Measurements from ENCODE around the gene STARD8. TPM values are rescaled to one million over a fixed set of nuclear protein-coding genes. Genes with fewer than 3 reads are reported as not detected.

STARD8 gene
- total RNA-seq, 1 experiment from 2014 or later: 0.91 TPM

DNA sequence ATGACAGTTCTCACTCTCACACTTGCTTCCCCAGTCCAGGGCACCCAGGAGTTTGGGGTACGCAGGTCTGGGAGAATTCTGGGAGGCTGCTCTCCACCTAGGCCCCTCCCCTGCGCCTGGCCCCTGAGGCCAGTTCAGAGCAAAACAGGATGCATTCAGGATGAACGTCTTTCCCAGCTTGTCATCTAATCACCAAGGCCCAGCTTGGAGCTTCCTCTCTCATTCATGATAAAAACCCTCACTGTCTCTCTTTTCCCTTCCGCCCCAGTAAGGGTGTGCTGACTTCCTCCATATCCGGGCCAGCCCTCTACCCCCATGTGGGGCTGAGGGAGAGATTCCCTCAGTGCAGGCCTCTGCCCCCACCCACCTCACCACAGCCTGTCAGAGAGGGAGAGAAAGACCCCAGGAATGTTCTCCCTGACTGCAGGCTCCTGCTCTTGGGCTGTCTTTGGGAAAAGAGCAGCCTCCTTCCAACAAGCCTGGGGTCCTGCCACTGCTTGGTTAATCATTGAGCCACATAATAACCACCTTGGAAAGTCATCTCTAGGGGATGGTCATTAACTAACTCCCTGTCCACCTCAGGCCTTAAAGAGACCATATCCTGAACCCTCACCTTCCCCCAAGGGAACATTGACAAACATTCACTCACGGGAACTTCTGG lies 50.1 kb downstream of the STARD8 start:
- no peaks in the 10 kb centered on the region for H3K9me3 ChIP-seq (ENCODE audit: low read length)
- no peaks in the 10 kb centered on the region for H3K27me3 ChIP-seq (ENCODE audit: low read length)
- ATAC-seq (no peak), DNase-seq (no peak)
- BruUV-seq (replicated peaks): no TSS peak
- no peak overlapping the region for H3K9ac ChIP-seq (ENCODE audit: low read length)
- H3K9me2 ChIP-seq (replicated peaks; ENCODE audit: low read length): no peaks in the 10 kb centered on the region
- no peak for TF ChIP-seq EZH2phosphoT487 (IDR thresholded peaks at IDR 0.05; ENCODE audit: borderline replicate concordance, low read length)
- TF ChIP-seq, protein P1, sequence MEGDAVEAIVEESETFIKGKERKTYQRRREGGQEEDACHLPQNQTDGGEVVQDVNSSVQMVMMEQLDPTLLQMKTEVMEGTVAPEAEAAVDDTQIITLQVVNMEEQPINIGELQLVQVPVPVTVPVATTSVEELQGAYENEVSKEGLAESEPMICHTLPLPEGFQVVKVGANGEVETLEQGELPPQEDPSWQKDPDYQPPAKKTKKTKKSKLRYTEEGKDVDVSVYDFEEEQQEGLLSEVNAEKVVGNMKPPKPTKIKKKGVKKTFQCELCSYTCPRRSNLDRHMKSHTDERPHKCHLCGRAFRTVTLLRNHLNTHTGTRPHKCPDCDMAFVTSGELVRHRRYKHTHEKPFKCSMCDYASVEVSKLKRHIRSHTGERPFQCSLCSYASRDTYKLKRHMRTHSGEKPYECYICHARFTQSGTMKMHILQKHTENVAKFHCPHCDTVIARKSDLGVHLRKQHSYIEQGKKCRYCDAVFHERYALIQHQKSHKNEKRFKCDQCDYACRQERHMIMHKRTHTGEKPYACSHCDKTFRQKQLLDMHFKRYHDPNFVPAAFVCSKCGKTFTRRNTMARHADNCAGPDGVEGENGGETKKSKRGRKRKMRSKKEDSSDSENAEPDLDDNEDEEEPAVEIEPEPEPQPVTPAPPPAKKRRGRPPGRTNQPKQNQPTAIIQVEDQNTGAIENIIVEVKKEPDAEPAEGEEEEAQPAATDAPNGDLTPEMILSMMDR (conservative IDR thresholded peaks at IDR 0.05; ENCODE audit: low read depth, low read length): no peak
- no peak for TF ChIP-seq EZH2 (IDR thresholded peaks at IDR 0.05; ENCODE audit: low read length, unreplicated experiment)
- no peaks in the 10 kb centered on the region for H3K36me3 ChIP-seq (ENCODE audit: low read depth, low read length)
- ChIA-PET POLR2A (ENCODE audit: unreplicated experiment) (no interaction called here), CTCF (no interaction called here)
- H3K4me1 ChIP-seq (ENCODE audit: insufficient read depth, low read length): no peaks in the 10 kb centered on the region
- no peak overlapping the region for H3K27ac ChIP-seq (ENCODE audit: low read length)
- no peaks in the 10 kb centered on the region for H3K79me2 ChIP-seq (ENCODE audit: low read length)
- no peaks in the 10 kb centered on the region for H3F3A ChIP-seq (ENCODE audit: low read length, unreplicated experiment)
- no peaks in the 10 kb centered on the region for H4K20me1 ChIP-seq (ENCODE audit: low read length)
- intact Hi-C loops (cut with micrococcal nuclease): no loop called here
- H3K4me2 ChIP-seq (ENCODE audit: low read length): no peak overlapping the region
- no peak overlapping the region for H2AFZ ChIP-seq (ENCODE audit: low read length)
- no peak overlapping the region for H3K4me3 ChIP-seq (ENCODE audit: low read length)

DNA sequence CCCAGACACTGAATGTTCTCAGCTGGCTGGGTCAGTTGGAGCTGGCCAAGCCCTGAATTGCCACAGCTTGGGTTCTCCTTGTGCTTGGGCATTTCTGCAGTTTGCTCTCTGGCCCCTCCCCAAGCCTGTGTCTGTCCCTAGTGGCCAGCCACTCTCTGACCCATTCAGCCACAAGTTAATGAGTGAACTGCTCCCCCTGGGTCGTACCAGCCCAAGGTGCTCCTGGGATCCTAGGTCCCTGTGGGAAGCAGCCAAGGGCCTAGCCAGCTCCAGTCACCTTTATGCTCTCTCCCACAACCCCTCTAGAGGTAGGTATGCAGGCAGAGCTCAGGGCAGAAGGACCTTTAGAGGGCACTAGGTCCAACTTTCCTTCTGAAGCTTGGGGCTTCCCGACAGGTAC lies 51.5 kb downstream of the STARD8 start:
- no TSS peak for BruUV-seq (replicated peaks)
- H3F3A ChIP-seq (ENCODE audit: low read length, unreplicated experiment): no peaks in the 10 kb centered on the region
- DNase-seq: no peak
- ATAC-seq: no peak
- H3K27ac ChIP-seq (ENCODE audit: low read length): no peak overlapping the region
- TF ChIP-seq, protein P1 (conservative IDR thresholded peaks at IDR 0.05; ENCODE audit: low read depth, low read length): no peak
- TF ChIP-seq EZH2phosphoT487 (IDR thresholded peaks at IDR 0.05; ENCODE audit: borderline replicate concordance, low read length) (no peak), EZH2 (IDR thresholded peaks at IDR 0.05; ENCODE audit: low read length, unreplicated experiment) (no peak)
- H3K4me3 ChIP-seq (ENCODE audit: low read length): no peak overlapping the region
- no peaks in the 10 kb centered on the region for H3K9me2 ChIP-seq (replicated peaks; ENCODE audit: low read length)
- no peaks in the 10 kb centered on the region for H3K36me3 ChIP-seq (ENCODE audit: low read depth, low read length)
- H3K9ac ChIP-seq (ENCODE audit: low read length): no peak overlapping the region
- ChIA-PET CTCF (no interaction called here), POLR2A (ENCODE audit: unreplicated experiment) (no interaction called here)
- H2AFZ ChIP-seq (ENCODE audit: low read length): no peak overlapping the region
- H3K79me2 ChIP-seq (ENCODE audit: low read length): no peaks in the 10 kb centered on the region
- H3K9me3 ChIP-seq (ENCODE audit: low read length): no peaks in the 10 kb centered on the region
- no peaks in the 10 kb centered on the region for H3K4me1 ChIP-seq (ENCODE audit: insufficient read depth, low read length)
- no peaks in the 10 kb centered on the region for H3K27me3 ChIP-seq (ENCODE audit: low read length)
- no peaks in the 10 kb centered on the region for H4K20me1 ChIP-seq (ENCODE audit: low read length)
- no peak overlapping the region for H3K4me2 ChIP-seq (ENCODE audit: low read length)
- intact Hi-C loops (cut with micrococcal nuclease): no loop called here

DNA sequence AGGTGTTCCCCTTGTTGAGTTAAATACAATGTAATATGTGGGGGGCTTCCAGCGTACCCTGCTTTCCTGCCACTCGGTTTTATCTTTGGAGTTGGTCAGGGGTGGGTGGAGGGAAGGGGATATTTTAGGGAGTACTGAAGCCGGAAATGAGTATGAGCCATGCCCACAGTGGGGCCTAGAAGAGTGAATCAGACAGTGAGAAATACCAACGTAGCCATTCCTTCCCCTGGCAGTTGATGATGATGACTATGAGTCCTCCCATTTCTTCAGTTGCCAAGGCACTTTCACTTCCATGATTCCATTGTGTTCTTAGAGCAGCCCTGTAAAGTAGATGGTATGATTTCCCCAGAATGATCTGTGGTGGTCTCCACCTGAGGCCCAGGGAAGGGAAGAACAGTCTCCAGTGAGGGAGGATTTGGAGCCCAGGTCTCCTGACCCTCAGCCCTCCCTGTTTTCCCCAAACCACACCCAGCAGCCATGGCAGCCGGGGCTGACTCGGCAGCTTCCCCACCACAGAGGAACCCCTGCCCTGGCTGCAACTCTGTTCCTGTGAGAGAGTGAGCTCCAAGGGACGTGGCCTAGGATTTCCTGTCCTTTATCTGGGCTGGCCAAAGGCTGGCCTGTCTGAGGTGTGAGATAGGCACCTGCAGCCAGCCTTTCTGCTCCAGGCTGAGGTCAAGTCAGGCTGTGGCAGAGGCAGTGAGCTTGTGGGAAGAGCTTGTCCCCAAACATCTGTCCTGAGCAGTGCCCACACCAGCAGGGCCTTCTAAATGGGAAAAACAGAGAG lies 52.7 kb downstream of the STARD8 start:
- Histone ChIP-seq H3K36me3 (ENCODE audit: low read depth, low read length) (no peaks in the 10 kb centered on the region), H4K20me1 (ENCODE audit: low read length) (no peaks in the 10 kb centered on the region), H3K4me2 (ENCODE audit: low read length) (no peak overlapping the region), H3K27ac (ENCODE audit: low read length) (no peak overlapping the region), H3K9ac (ENCODE audit: low read length) (no peak overlapping the region), H3K4me1 (ENCODE audit: insufficient read depth, low read length) (no peaks in the 10 kb centered on the region), H3K9me2 (replicated peaks; ENCODE audit: low read length) (no peaks in the 10 kb centered on the region), H3K27me3 (ENCODE audit: low read length) (no peaks in the 10 kb centered on the region), H3F3A (ENCODE audit: low read length, unreplicated experiment) (no peaks in the 10 kb centered on the region), H2AFZ (ENCODE audit: low read length) (no peak overlapping the region), H3K9me3 (ENCODE audit: low read length) (no peaks in the 10 kb centered on the region), H3K79me2 (ENCODE audit: low read length) (no peaks in the 10 kb centered on the region), H3K4me3 (ENCODE audit: low read length) (no peak overlapping the region)
- ChIA-PET CTCF (no interaction called here), POLR2A (ENCODE audit: unreplicated experiment) (no interaction called here)
- no peak for TF ChIP-seq EZH2 (IDR thresholded peaks at IDR 0.05; ENCODE audit: low read length, unreplicated experiment)
- TF ChIP-seq, protein P1 (conservative IDR thresholded peaks at IDR 0.05; ENCODE audit: low read depth, low read length): no peak
- no peak for TF ChIP-seq EZH2phosphoT487 (IDR thresholded peaks at IDR 0.05; ENCODE audit: borderline replicate concordance, low read length)
- intact Hi-C loops (cut with micrococcal nuclease): no loop called here
- no TSS peak for BruUV-seq (replicated peaks)
- DNase-seq (no peak), ATAC-seq (no peak)

Data from PC-3 (cell line).